GM12892 (cell line): Measurements from ENCODE around the gene CDC45.

Experiments
- POLR2A ChIP-seq: IDR thresholded peaks from 2 replicates; pipeline ENCODE4 v1.6.1; 2011; ENCODE audit warnings: low read depth, low read length, control low read depth
- POLR2AphosphoS5 ChIP-seq: IDR thresholded peaks from 2 replicates; pipeline ENCODE4 v1.6.1; 2011; ENCODE audit warnings: low read depth, low read length, control low read depth
- TAF1 ChIP-seq: IDR thresholded peaks from 2 replicates; pipeline ENCODE4 v1.6.1; 2011; ENCODE audit warnings: low read depth, mild to moderate bottlenecking, control low read depth, low read length, borderline replicate concordance

- no peak for TF ChIP-seq POLR2A
- no peak for TF ChIP-seq TAF1
- no peak for TF ChIP-seq POLR2AphosphoS5
These were observed 58.3 kb downstream of the CDC45 start for GRCh38 chr22:19537941-19538488.
